Endothelial cell of umbilical vein (primary cell): Measurements from ENCODE around the gene CAP2.

Experiments used
- CTCF ChIP-seq, 2 donors: IDR thresholded peaks; 1 replicate in 1 of 2; 2 replicates in 1 of 2; pipeline ENCODE4 v1.5.1; 2011; ENCODE audit warnings: low read length in 2 of 2, mild to moderate bottlenecking in 2 of 2, moderate library complexity in 2 of 2, control low read depth in 1 of 2, inconsistent platforms in 1 of 2, low read depth in 1 of 2; ENCODE audit not compliant: insufficient read depth in 1 of 2; ENCODE audit errors: extremely low read depth in 1 of 2
- GATA2 ChIP-seq: IDR thresholded peaks from 2 replicates; pipeline ENCODE4 v1.7.0; 2011; ENCODE audit warnings: low read depth, mild to moderate bottlenecking, moderate library complexity, mixed read lengths, low read length; ENCODE audit not compliant: insufficient read length, insufficient read depth
- JUN ChIP-seq: IDR thresholded peaks from 2 replicates; pipeline ENCODE4 v1.6.1; 2011; ENCODE audit warnings: borderline replicate concordance, low read depth; ENCODE audit not compliant: insufficient read length, insufficient read depth
- POLR2A ChIP-seq: IDR thresholded peaks from 2 replicates; pipeline ENCODE4 v1.6.1; 2012; ENCODE audit warnings: low read depth, mild to moderate bottlenecking, control low read depth, low read length
- POLR2AphosphoS5 ChIP-seq: IDR thresholded peaks from 2 replicates; pipeline ENCODE4 v1.6.1; 2012; ENCODE audit warnings: low read depth, mild to moderate bottlenecking, control low read depth, low read length, moderate library complexity; ENCODE audit not compliant: insufficient read depth

- no peak for TF ChIP-seq POLR2A
- TF ChIP-seq CTCF (IDR thresholded peaks at IDR 0.05; ENCODE audit: extremely low read depth in 1 of 2, insufficient read depth in 1 of 2, low read depth in 1 of 2, low read length in 2 of 2): no peak
- no peak for TF ChIP-seq POLR2AphosphoS5
- no peak for TF ChIP-seq JUN
- no peak for TF ChIP-seq GATA2
These were observed 125.7 kb downstream of the CAP2 start for GRCh38 chr6:17519120-17519519.
